DOHH2 (cell line): ENCODE results near the gene METTL5.
"Not testable (repeated sequence)": the region's sequence is repeated elsewhere in the genome, so short reads cannot be mapped to it uniquely, and the experiment has no call there.

Source experiments
- H3F3A ChIP-seq: fragments of 200-600 bp; sonication (generic), shearing (Covaris generic); 2 replicates; pipeline ENCODE4 v1.6.0; 2016; ENCODE audit warnings: antibody characterized with exemption, mild to moderate bottlenecking; ENCODE audit not compliant: control insufficient read depth, insufficient read depth
- H3K27ac ChIP-seq: fragments of 200-600 bp; sonication (generic); 2 replicates; pipeline ENCODE4 v1.5.1; 2014; ENCODE audit warnings: low read depth, mild to moderate bottlenecking, low read length, moderate library complexity
- H3K27me3 ChIP-seq: fragments of 200-600 bp; sonication (generic); 2 replicates; pipeline ENCODE4 v1.6.1; 2014; ENCODE audit warnings: mild to moderate bottlenecking, low read length, mixed read lengths; ENCODE audit not compliant: control insufficient read depth
- H3K36me3 ChIP-seq: fragments of 200-600 bp; sonication (generic); 2 replicates; pipeline ENCODE4 v1.6.1; 2014; ENCODE audit warnings: mild to moderate bottlenecking, low read length, moderate library complexity, mixed read lengths; ENCODE audit not compliant: control insufficient read depth
- H3K4me1 ChIP-seq: fragments of 200-600 bp; sonication (generic); 2 replicates; pipeline ENCODE4 v1.6.1; 2014; ENCODE audit warnings: mild to moderate bottlenecking, low read length, mixed read lengths; ENCODE audit not compliant: control insufficient read depth
- H3K4me2 ChIP-seq: fragments of 200-600 bp; sonication (generic); 2 replicates; pipeline ENCODE4 v1.6.0; 2014; ENCODE audit warnings: mild to moderate bottlenecking, low read length, moderate library complexity
- H3K4me3 ChIP-seq: fragments of 200-600 bp; sonication (generic); 2 replicates; pipeline ENCODE4 v1.5.1; 2014; ENCODE audit warnings: mild to moderate bottlenecking, low read length, mixed read lengths
- H3K79me2 ChIP-seq: fragments of 200-600 bp; sonication (generic); 2 replicates; pipeline ENCODE4 v1.6.1; 2014; ENCODE audit warnings: mild to moderate bottlenecking, low read length, mixed read lengths; ENCODE audit not compliant: control insufficient read depth
- H3K9me2 ChIP-seq: fragments of 200-600 bp; sonication (generic); replicated peaks from 2 replicates; pipeline ENCODE4 v1.6.1; 2014; ENCODE audit warnings: mild to moderate bottlenecking, low read length, mixed read lengths; ENCODE audit not compliant: control insufficient read depth
- H3K9me3 ChIP-seq: fragments of 200-600 bp; sonication (generic); 2 replicates; pipeline ENCODE4 v1.6.1; 2014; ENCODE audit warnings: antibody characterized with exemption, low read length, mixed read lengths; ENCODE audit not compliant: control insufficient read depth, insufficient read depth
- H4K20me1 ChIP-seq: fragments of 200-600 bp; sonication (generic); 2 replicates; pipeline ENCODE4 v1.6.0; 2014; ENCODE audit warnings: low read depth, mild to moderate bottlenecking, antibody characterized with exemption, low read length, moderate library complexity; ENCODE audit not compliant: control insufficient read depth, insufficient read depth
- CTCF ChIP-seq: fragments of 200-600 bp; sonication (generic); IDR thresholded peaks from one replicate; pipeline ENCODE4 v1.5.1; 2014; ENCODE audit warnings: antibody characterized with exemption, mild to moderate bottlenecking, low read depth, low read length; ENCODE audit not compliant: poor library complexity, severe bottlenecking
- EZH2phosphoT487 ChIP-seq: fragments of 200-600 bp; sonication (generic); IDR thresholded peaks from 2 replicates; pipeline ENCODE4 v1.6.1; 2017; ENCODE audit warnings: borderline replicate concordance, mild to moderate bottlenecking, antibody characterized with exemption, low read length, moderate library complexity, mixed read lengths

METTL5 gene

GRCh38 chr2:169849710-169850109 lies 25.0 kb upstream of the METTL5 start:
- Histone ChIP-seq H4K20me1 (no peaks in the 10 kb centered on the region), H3K4me2 (no peak overlapping the region), H3K9me3 (no peaks in the 10 kb centered on the region), H3K4me1 (peaks cover 13% of the 10 kb centered on the region), H3K36me3 (no peaks in the 10 kb centered on the region), H3K9me2 (no peaks in the 10 kb centered on the region), H3K27ac (no peak overlapping the region), H3K4me3 (no peak overlapping the region), H3F3A (peaks cover 3% of the 10 kb centered on the region; the same call in 1 of the 2 replicates), H3K27me3 (no peaks in the 10 kb centered on the region), H3K79me2 (peaks cover 44% of the 10 kb centered on the region)
- no peak for TF ChIP-seq EZH2phosphoT487
- TF ChIP-seq CTCF: no peak

GRCh38 chr2:169848959-169849693 lies 24.4 kb upstream of the METTL5 start:
- H3K4me1 ChIP-seq: peaks cover 13% of the 10 kb centered on the region
- not testable (repeated sequence) for H3K9me3 ChIP-seq, H3K27ac ChIP-seq, H3K4me2 ChIP-seq, H3K36me3 ChIP-seq, H3F3A ChIP-seq, H3K4me3 ChIP-seq, H4K20me1 ChIP-seq, H3K9me2 ChIP-seq, H3K27me3 ChIP-seq
- H3K79me2 ChIP-seq: peaks cover 50% of the 10 kb centered on the region

GRCh38 chr2:169845016-169845415 lies 20.3 kb upstream of the METTL5 start:
- no peak overlapping the region for H3K27ac ChIP-seq
- H3K9me2 ChIP-seq: no peaks in the 10 kb centered on the region
- H3K27me3 ChIP-seq: no peaks in the 10 kb centered on the region
- peaks cover 49% of the 10 kb centered on the region for H3K79me2 ChIP-seq
- H3K9me3 ChIP-seq: no peaks in the 10 kb centered on the region
- no peaks in the 10 kb centered on the region for H4K20me1 ChIP-seq
- H3K36me3 ChIP-seq: no peaks in the 10 kb centered on the region
- H3K4me1 ChIP-seq: no peaks in the 10 kb centered on the region
- no peak overlapping the region for H3K4me3 ChIP-seq
- 0 out of 2 replicates have a peak, but pooled peaks cover 3% of the 10 kb centered on the region for H3F3A ChIP-seq
- TF ChIP-seq CTCF (no peak), EZH2phosphoT487 (no peak)
- H3K4me2 ChIP-seq: no peak overlapping the region

- H3K36me3 ChIP-seq, H3K4me2 ChIP-seq, H3K9me3 ChIP-seq, H4K20me1 ChIP-seq, H3F3A ChIP-seq, H3K27ac ChIP-seq, H3K9me2 ChIP-seq, H3K4me3 ChIP-seq, H3K4me1 ChIP-seq, H3K27me3 ChIP-seq: not testable (repeated sequence)
- peaks cover 55% of the 10 kb centered on the region for H3K79me2 ChIP-seq
Measured at GRCh38 chr2:169841625-169842024, 16.9 kb upstream of the METTL5 start.
